PFSK-1 (cell line): ENCODE measurements around the gene CDH26.

Experiments
- POLR2AphosphoS5 ChIP-seq: IDR thresholded peaks from 2 replicates; pipeline ENCODE4 v1.6.1; 2012; ENCODE audit warnings: low read depth, mild to moderate bottlenecking, control low read depth, low read length, moderate library complexity
- SIN3A ChIP-seq: IDR thresholded peaks from 2 replicates; pipeline ENCODE4 v1.6.1; 2012; ENCODE audit warnings: mild to moderate bottlenecking, low read length, moderate library complexity, borderline replicate concordance; ENCODE audit not compliant: insufficient read depth
- TF ChIP-seq, protein P1 (sequence below), 2 experiments: IDR thresholded peaks; 2 replicates each; pipeline versions ENCODE4 v1.6.1 to v1.8.0; 2011 to 2012; ENCODE audit warnings: low read depth in 2 of 2, low read length in 2 of 2, control low read depth in 1 of 2, inconsistent platforms in 1 of 2, mild to moderate bottlenecking in 1 of 2, moderate library complexity in 1 of 2; ENCODE audit not compliant: insufficient read depth in 1 of 2

GRCh38 chr20:60057123-60057865, 99.1 kb downstream of the CDH26 start:
- no peak for TF ChIP-seq POLR2AphosphoS5
- no peak for TF ChIP-seq SIN3A
- TF ChIP-seq, protein P1, sequence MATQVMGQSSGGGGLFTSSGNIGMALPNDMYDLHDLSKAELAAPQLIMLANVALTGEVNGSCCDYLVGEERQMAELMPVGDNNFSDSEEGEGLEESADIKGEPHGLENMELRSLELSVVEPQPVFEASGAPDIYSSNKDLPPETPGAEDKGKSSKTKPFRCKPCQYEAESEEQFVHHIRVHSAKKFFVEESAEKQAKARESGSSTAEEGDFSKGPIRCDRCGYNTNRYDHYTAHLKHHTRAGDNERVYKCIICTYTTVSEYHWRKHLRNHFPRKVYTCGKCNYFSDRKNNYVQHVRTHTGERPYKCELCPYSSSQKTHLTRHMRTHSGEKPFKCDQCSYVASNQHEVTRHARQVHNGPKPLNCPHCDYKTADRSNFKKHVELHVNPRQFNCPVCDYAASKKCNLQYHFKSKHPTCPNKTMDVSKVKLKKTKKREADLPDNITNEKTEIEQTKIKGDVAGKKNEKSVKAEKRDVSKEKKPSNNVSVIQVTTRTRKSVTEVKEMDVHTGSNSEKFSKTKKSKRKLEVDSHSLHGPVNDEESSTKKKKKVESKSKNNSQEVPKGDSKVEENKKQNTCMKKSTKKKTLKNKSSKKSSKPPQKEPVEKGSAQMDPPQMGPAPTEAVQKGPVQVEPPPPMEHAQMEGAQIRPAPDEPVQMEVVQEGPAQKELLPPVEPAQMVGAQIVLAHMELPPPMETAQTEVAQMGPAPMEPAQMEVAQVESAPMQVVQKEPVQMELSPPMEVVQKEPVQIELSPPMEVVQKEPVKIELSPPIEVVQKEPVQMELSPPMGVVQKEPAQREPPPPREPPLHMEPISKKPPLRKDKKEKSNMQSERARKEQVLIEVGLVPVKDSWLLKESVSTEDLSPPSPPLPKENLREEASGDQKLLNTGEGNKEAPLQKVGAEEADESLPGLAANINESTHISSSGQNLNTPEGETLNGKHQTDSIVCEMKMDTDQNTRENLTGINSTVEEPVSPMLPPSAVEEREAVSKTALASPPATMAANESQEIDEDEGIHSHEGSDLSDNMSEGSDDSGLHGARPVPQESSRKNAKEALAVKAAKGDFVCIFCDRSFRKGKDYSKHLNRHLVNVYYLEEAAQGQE (IDR thresholded peaks at IDR 0.05; ENCODE audit: insufficient read depth in 1 of 2, low read depth in 2 of 2, low read length in 2 of 2): no peak
